ENCODE measurements around the gene CHST9. TPM values are rescaled to one million over a fixed set of nuclear protein-coding genes. Genes with fewer than 3 reads are reported as not detected.
"Not testable (repeated sequence)": the region's sequence is repeated elsewhere in the genome, so short reads cannot be mapped to it uniquely, and the experiment has no call there.

CHST9 gene
- total RNA-seq, result not detected in 2 replicates

GRCh38 chr18:27185025-27185763 is at the start of gene CHST9:
Gene CHST9 (minus strand): TSS chr18:27185308. CDS start chr18:27142809, 42,499 bp downstream.
- no peak for DNase-seq (ENCODE audit: low read depth in 2 of 2)

GRCh38 chr18:27232355-27232754 is 47.2 kb upstream of the CHST9 start:
- DNase-seq (ENCODE audit: low read depth in 2 of 2), result not testable (repeated sequence)

DNA sequence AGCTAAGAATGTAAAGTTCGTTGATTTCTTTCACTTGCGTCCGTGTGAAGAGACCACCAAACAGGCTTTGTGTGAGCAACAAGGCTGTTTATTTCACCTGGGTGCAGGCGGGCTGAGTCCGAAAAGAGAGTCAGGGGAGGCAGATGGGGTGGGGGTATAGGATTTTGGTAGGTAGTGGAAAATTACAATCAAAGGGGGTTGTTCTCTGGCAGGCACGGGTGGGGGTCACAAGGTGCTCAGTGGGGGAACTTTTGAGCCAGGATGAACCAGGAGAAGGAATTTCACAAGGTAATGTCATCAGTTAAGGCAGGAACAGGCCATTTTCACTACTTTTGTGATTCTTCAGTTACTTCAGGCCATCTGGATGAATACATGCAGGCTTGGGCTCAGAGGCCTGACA is 46.6 kb upstream of the CHST9 start:
- not testable (repeated sequence) for DNase-seq (ENCODE audit: low read depth in 2 of 2)

DNA sequence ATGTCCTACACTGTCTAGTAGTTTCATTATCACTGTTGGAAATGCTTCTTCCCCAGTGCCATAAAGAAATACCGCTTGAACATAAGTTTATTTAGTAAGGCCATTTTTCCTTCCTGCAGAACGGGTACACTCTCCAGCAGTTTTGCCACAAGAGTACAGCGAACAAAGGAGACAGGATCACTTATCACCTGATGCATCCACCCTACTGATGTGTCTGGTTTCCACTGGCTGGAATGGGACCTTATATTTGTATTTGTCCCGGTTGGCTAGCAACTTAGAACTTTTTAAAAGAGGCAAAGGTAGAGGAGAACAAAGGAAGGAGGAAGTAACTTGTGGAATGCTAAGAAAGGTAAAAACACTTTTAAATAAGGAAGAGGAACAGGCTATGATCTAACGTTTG is 46.1 kb upstream of the CHST9 start:
- DNase-seq (ENCODE audit: low read depth in 2 of 2), result not testable (repeated sequence)

GRCh38 chr18:27227721-27228120 is 42.6 kb upstream of the CHST9 start:
- no peak for DNase-seq (ENCODE audit: low read depth in 2 of 2)

DNA sequence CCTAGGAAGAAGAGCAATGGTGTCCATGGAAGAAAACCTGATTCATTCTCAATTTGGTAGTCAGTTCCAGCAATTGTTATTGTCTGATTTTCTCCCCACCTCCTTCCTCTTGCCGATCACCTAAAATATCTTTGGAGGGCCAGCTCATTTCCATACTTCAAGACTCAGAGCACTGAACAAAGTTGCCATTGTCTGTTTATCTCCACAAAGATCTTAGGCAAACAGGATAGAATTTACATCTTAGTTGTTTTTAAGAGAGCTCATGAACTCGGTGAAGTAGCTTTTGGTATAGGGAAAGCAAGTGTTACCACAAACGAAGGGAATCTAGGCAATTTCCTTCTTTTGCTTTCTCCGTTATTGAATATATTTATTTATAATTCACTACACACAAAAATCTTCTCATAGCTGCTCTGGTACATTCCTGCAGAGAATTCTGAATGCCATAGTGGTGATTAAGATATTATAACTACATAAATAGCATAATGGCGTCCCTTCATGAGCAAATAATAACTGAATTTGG is 41.5 kb upstream of the CHST9 start:
- DNase-seq (ENCODE audit: low read depth in 2 of 2), result no peak

- DNase-seq (ENCODE audit: low read depth in 2 of 2), result no peak
These were observed 40.9 kb upstream of the CHST9 start for GRCh38 chr18:27225947-27226481.

DNA sequence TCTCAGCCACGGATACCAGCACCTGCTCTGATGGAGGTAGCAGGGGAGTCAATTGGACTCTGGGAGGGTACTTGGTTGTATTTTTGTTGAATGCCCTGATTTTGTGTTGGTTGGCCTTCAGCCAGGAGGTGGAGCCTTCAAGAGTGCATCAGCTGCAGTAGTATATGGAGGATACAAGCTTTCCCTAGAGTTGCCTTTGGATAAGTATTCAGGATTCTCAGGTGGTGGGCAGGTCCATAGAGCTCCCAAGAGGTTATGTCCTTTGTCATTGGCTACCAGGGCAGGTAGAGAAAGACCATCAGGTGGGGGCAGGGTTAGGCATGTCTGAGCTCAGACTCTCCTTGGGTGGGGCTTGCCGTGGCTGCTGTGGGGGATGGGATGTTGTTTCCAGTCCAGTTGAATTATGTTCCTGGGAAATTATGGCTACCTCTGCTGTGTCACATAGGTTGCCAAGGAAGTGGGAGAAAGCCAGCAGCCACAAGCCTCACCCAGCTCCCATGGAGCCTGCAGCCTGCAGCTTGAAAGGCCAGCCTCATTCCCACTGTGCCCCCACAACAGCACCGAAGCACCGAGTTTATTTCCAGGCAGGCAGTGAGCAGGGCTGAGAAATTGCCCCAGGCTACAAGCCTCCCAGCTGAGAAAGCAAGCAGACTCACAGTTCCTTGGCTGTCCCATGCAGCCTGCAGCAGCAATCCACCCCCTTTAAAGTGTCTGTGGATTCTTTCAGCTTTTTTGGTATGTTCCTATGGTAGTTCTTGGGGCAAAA is 38.6 kb upstream of the CHST9 start:
- DNase-seq (ENCODE audit: low read depth in 2 of 2), result no peak

DNA sequence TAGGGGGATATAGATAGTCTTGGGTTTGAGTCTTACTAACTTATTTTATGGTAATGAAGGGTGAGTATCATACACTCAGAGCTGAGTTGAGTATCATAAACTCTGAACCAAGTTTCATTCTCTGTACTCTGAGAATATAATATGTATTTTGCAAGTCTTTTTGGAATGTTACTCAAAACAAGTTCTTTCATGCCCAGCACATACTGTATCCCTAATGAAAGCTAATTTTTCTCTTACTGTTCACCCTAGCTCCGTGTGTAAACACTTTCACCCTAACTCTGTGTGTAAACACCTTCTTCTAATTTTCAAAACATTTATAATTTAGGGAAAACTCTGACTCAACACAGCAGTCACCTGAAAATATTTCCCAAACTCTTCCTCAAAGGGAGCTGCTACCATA is 29.7 kb upstream of the CHST9 start:
- DNase-seq (ENCODE audit: low read depth in 2 of 2), result no peak

DNA sequence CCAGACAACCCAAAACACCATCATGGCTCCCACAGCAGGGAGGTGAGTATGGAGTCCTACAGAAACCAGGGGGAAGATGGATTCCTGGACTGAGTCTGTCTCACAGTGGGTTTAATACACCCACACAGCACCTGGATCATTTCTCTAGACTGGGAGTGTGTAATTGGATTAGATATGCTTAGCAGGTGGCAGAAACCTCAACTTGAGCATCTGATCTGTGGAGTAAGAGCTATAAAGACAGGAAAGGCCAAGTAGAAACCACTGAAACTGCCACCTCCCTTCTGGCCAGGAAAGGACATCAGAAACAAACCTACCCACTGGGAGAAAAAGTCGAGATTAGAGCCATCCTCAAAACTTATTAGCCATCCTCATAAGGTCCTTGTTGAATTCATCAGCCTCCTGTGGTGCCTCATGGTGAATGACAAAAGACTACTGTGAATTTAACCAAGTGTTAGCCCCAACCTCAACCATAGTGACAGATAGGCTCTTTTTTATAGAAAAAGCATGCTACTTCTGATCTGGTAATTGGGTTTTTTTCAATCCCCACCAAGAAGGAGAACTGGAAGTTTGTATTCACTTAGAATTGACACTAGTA is 28.1 kb upstream of the CHST9 start:
- DNase-seq (ENCODE audit: low read depth in 2 of 2), result no peak

GRCh38 chr18:27211569-27211968 is 26.5 kb upstream of the CHST9 start:
- DNase-seq (ENCODE audit: low read depth in 2 of 2), result no peak

DNA sequence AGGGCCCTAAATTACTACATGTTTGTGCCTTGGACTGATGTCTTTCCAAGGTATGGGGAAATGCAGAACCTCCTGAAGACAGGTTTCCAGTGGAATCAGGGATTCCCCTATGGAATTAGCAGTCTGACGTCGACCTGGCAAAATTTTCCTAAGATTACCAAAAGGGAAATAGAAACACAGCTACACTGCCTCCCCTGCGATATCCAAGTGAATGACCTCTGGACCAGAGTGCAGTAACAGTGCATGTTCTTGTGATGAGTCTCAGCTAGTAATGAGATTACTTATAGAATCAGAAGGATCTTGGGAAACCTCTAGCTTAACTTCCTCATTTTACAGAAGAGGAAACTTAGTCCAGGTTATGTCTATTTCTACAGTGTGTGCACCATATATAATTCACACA is 21.3 kb upstream of the CHST9 start:
- no peak for DNase-seq (ENCODE audit: low read depth in 2 of 2)

DNA sequence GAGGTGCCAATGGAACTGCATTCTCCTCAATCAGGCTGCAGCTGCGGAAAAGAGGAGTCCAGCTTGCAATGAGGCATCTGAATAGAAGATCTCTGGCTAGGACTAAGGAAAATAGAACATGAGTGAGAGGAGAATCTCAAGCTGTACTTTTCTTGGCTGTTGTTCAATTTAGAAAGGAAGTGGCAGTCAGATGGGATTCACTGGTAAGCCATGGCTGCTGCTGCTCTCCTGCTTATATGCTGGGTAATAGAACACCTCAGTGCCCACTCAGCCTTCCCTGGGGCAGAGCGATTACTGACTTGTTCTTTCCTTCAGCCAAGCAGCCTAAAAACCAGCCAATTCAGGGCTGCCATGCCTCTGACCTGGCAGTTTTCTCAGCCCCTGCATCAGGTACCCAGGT is 17.6 kb upstream of the CHST9 start:
- peak in 1 of 2 donors; percentile 46 for DNase-seq (ENCODE audit: low read depth in 2 of 2)

- DNase-seq (ENCODE audit: low read depth in 2 of 2), result no peak
These were observed 12.9 kb upstream of the CHST9 start for GRCh38 chr18:27198036-27198435.

- DNase-seq (ENCODE audit: low read depth in 2 of 2), result no peak
These were observed 3.2 kb upstream of the CHST9 start for GRCh38 chr18:27188309-27188708.

DNA sequence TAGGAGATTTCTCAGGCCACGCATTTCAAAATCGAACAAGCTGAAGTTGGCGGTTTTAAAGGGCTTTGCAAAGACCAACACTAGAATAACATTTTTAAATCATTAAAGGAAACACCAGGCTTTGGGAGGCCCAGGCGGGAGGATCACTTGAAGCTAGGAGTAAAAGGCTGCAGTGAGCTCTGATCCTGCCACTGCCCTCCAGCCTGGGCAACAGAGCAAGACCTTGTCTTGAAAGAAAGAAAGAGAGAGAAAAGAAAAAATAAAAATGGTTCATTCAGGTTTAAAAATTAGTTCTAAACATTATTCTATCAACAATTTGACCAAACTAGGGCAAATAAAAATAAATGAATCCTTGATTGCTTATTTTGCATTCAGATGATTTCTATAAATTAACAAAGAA is 789 bp upstream of the CHST9 start:
- no peak for DNase-seq (ENCODE audit: low read depth in 2 of 2)

- no peak for DNase-seq (ENCODE audit: low read depth in 2 of 2)
These were observed 738 bp downstream of the CHST9 start for GRCh38 chr18:27184115-27185024.

DNA sequence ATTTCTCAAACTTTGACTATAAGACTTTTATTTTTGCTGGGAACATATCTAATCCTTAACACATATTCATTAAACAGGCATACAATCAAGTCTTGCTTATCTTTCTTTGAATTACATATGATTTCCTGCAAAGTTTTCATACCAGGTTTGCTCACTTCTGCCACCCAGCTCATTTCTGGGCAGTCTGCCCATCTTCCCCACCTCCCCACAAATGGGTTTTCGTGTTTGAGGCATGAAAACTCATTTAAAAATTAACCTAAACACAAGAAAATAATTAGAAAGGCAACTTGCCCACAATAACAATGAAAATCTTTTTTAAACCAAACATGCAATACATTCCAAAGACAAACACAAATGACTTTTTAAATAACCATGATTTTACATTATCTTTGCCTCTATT is 3.4 kb downstream of the CHST9 start:
- DNase-seq (ENCODE audit: low read depth in 2 of 2), result no peak

DNA sequence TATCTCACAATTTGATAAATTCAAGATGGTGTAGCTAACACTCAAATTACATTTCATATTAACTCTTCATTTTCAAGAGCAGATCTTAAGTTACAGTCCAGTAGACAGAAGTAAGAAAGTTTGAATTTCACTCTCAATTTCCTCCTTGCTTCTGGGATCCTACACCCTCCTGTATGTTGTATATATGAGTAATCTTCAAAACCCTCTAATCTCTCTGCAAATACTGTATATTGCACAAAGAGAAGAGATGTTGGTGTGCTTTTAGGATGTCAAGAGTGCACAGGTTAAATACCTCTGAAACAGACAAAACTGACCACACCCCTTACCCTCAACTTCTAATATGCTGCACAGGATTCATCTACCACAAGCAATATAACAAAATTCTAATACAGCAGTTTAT is 6.7 kb downstream of the CHST9 start:
- no peak for DNase-seq (ENCODE audit: low read depth in 2 of 2)

DNA sequence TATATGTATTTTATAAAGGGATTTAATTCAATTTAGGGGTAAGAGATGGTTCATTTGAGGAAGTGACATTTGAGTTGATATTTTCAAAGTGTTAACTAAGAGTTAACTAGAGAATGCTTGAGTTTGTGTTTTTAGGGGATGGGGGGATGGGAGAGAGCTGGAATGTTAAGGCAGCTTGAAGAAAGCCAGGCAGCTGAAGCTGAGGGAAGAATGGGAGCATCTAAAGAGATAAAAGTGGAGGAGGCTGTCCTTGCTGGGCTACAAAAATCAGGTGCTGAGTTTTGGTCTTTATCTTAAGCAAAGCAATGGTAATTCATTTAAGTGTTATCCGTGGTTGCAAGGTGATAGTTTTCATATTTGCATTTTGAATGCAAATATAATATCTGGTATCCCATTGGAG is 9.2 kb downstream of the CHST9 start:
- DNase-seq (ENCODE audit: low read depth in 2 of 2), result no peak

GRCh38 chr18:27175245-27175644 is 9.9 kb downstream of the CHST9 start:
- DNase-seq (ENCODE audit: low read depth in 2 of 2), result no peak
